Right lobe of liver (tissue), 6 donors: ENCODE results near the gene CLIP4. TPM values are rescaled to one million over a fixed set of nuclear protein-coding genes. Genes with fewer than 3 reads are reported as not detected.

ENCODE experiments used
- ATAC-seq, 4 donors: fragments of 200-7000 bp; cut with Tn5 transposase; one replicate each; pipeline ENCODE4 v1.9.1; 2020; ENCODE audit warnings: mild to moderate bottlenecking in 4 of 4, moderate library complexity in 4 of 4
- DNase-seq, 3 donors: peaks; one replicate each; pipeline ENCODE4 v3.0.0-alpha.2; 2020
- H3K27ac ChIP-seq, 3 donors: fragments of 200-600 bp; one replicate each; pipeline ENCODE4 v1.8.0; 2022
- H3K27me3 ChIP-seq, 2 donors: fragments of 200-600 bp; one replicate each; pipeline ENCODE4 v1.8.0; 2022
- H3K36me3 ChIP-seq, 4 donors: fragments of 200-600 bp; sonication (generic) in 1 of 4; one replicate each; pipeline versions ENCODE4 v1.5.1 to v1.8.0; 2017 to 2022; ENCODE audit warnings: control low read depth in 1 of 4
- H3K4me1 ChIP-seq, 4 donors: fragments of 200-600 bp; sonication (generic) in 1 of 4; one replicate each; pipeline versions ENCODE4 v1.5.1 to v1.8.0; 2017 to 2022; ENCODE audit warnings: control low read depth in 1 of 4
- H3K4me3 ChIP-seq, 3 donors: fragments of 200-600 bp; one replicate each; pipeline ENCODE4 v1.8.0; 2022
- H3K9me3 ChIP-seq, 4 donors: fragments of 200-600 bp; sonication (generic) in 1 of 4; one replicate each; pipeline versions ENCODE4 v1.5.1 to v1.8.0; 2017 to 2022; ENCODE audit warnings: control low read depth in 1 of 4
- CTCF ChIP-seq, 4 donors: fragments of 200-600 bp in 3 of 4; fragments of 450-650 bp in 1 of 4; IDR thresholded peaks; one replicate each; pipeline versions ENCODE4 v1.5.1 to v1.8.0; 2016 to 2022; ENCODE audit warnings: antibody characterized with exemption in 4 of 4, mild to moderate bottlenecking in 2 of 4
- POLR2A ChIP-seq: fragments of 450-650 bp; IDR thresholded peaks from one replicate; pipeline ENCODE4 v1.6.1; 2017; ENCODE audit warnings: antibody characterized with exemption, mild to moderate bottlenecking
- WGBS: methylation state at CpG from one replicate; pipeline ENCODE4 v1.1.6; 2018; ENCODE audit warnings: low coverage, low lambda C conversion rate; ENCODE audit not compliant: insufficient coverage; ENCODE audit errors: missing lambda C conversion rate; 5-methylcytosine and 5-hydroxymethylcytosine counted together
- intact Hi-C, 2 donors: fragments of 100-400 bp; cut with DNase I; formaldehyde crosslinking; loops; one replicate each; pipeline versions ENCODE4 v1.11.2 to v1.14.1; 2022
- total RNA-seq, 6 experiments: library from RNA; depleted of rRNA in 2 of 6; stranded (reverse); fragments of >200 nt in 2 of 6; fragmentation: NEBNext Ultra II Directional in 3 of 6; extraction: Animal tissue kit (Norgen Biotek cat#: 25700) in 3 of 6; gene quantifications; one replicate each; pipeline versions ENCODE4 v1.1.0 to v1.2.4, GENCODE V29; 2016 to 2023
- donor health status: DM: no; HTN: yes; CAD: no.
- donor health status: DM: no; HTN: no; CAD: no.
- donor health status: DM: no; HTN: no; CAD: no.
- donor health status: DM: no; HTN: yes; CAD: no.
- donor health status: DM: no; HTN: yes; CAD: no.

The CLIP4 gene
- total RNA-seq, 6 experiments from 2014 or later, result 2.7 to 7.3 (median 5.3) TPM

- Histone ChIP-seq H3K4me3 (no peak overlapping the region), H3K27ac (no peak overlapping the region), H3K9me3 (no peaks in the 10 kb centered on the region), H3K4me1 (no peaks in the 10 kb centered on the region), H3K27me3 (no peaks in the 10 kb centered on the region), H3K36me3 (no peaks in the 10 kb centered on the region)
- WGBS, result 37% methylated on average over 3 of the region's 5 CpGs
- no peak for DNase-seq
- intact Hi-C loops, result loop anchor here in 1 of 2 donors (10.0 kb wide), 1 partner anchor 242 kb away; no protein-coding TSS in a partner anchor
- no peak for ATAC-seq
- TF ChIP-seq CTCF (IDR thresholded peaks at IDR 0.05), result no peak
- TF ChIP-seq POLR2A, result no peak
Measured at GRCh38 chr2:29206941-29207340, 91.7 kb downstream of the CLIP4 start.

- Histone ChIP-seq H3K27ac (no peak overlapping the region), H3K27me3 (no peaks in the 10 kb centered on the region), H3K4me1 (no peaks in the 10 kb centered on the region), H3K9me3 (no peaks in the 10 kb centered on the region), H3K36me3 (no peaks in the 10 kb centered on the region), H3K4me3 (no peak overlapping the region)
- 58% methylated on average over 1 of the region's 3 CpGs for WGBS
- intact Hi-C loops, result loop anchor here in 1 of 2 donors (10.0 kb wide), 1 partner anchor 243 kb away; no protein-coding TSS in a partner anchor
- no peak for DNase-seq
- no peak for ATAC-seq
- TF ChIP-seq CTCF (IDR thresholded peaks at IDR 0.05) (no peak), POLR2A (no peak)
Measured at GRCh38 chr2:29207352-29208148, 92.3 kb downstream of the CLIP4 start.

- H3K4me1 ChIP-seq, result no peaks in the 10 kb centered on the region
- intact Hi-C loops, result loop anchor here in 1 of 2 donors (10.0 kb wide), 1 partner anchor 245 kb away; no protein-coding TSS in a partner anchor
- no peak for ATAC-seq
- no peaks in the 10 kb centered on the region for H3K36me3 ChIP-seq
- no peak for DNase-seq
- TF ChIP-seq POLR2A (no peak), CTCF (IDR thresholded peaks at IDR 0.05) (no peak)
- H3K9me3 ChIP-seq, result no peaks in the 10 kb centered on the region
- no peak overlapping the region for H3K27ac ChIP-seq
- 81% methylated on average over 1 of the region's 5 CpGs for WGBS
- H3K4me3 ChIP-seq, result no peak overlapping the region
- H3K27me3 ChIP-seq, result no peaks in the 10 kb centered on the region
Measured at GRCh38 chr2:29209551-29209950, 94.3 kb downstream of the CLIP4 start.

- no peak for ATAC-seq
- no peaks in the 10 kb centered on the region for H3K4me1 ChIP-seq
- no peaks in the 10 kb centered on the region for H3K27me3 ChIP-seq
- intact Hi-C loops, result no loop called here
- WGBS, result 50% methylated on average over 4 of the region's 5 CpGs
- H3K9me3 ChIP-seq, result no peaks in the 10 kb centered on the region
- no peaks in the 10 kb centered on the region for H3K36me3 ChIP-seq
- no peak for DNase-seq
- no peak for TF ChIP-seq POLR2A
- no peak for TF ChIP-seq CTCF (IDR thresholded peaks at IDR 0.05)
- H3K4me3 ChIP-seq, result no peak overlapping the region
- H3K27ac ChIP-seq, result no peak overlapping the region
Measured at GRCh38 chr2:29212009-29212408, 96.8 kb downstream of the CLIP4 start.
